IPS-18a (cell line): ENCODE measurements around the gene RNU5B-1.

Experiments
- H3K27ac ChIP-seq: one replicate; pipeline ENCODE4 v1.5.1; 2013; ENCODE audit warnings: low read length
- H3K27me3 ChIP-seq: one replicate; pipeline ENCODE4 v1.6.1; 2013; ENCODE audit warnings: mild to moderate bottlenecking, low read length; ENCODE audit not compliant: control insufficient read depth, insufficient read depth
- H3K36me3 ChIP-seq: one replicate; pipeline ENCODE4 v1.6.1; 2013; ENCODE audit warnings: low read depth, low read length; ENCODE audit not compliant: control insufficient read depth
- H3K4me1 ChIP-seq: one replicate; pipeline ENCODE4 v1.6.1; 2013; ENCODE audit warnings: low read depth, low read length; ENCODE audit not compliant: control insufficient read depth
- H3K4me3 ChIP-seq: one replicate; pipeline ENCODE4 v1.5.1; 2013; ENCODE audit warnings: low read length
- H3K9ac ChIP-seq: one replicate; pipeline ENCODE4 v1.6.1; 2013; ENCODE audit warnings: mild to moderate bottlenecking, low read length, moderate library complexity
- H3K9me3 ChIP-seq: one replicate; pipeline ENCODE4 v1.6.1; 2013; ENCODE audit warnings: low read depth, low read length; ENCODE audit not compliant: control insufficient read depth

The RNU5B-1 gene

DNA sequence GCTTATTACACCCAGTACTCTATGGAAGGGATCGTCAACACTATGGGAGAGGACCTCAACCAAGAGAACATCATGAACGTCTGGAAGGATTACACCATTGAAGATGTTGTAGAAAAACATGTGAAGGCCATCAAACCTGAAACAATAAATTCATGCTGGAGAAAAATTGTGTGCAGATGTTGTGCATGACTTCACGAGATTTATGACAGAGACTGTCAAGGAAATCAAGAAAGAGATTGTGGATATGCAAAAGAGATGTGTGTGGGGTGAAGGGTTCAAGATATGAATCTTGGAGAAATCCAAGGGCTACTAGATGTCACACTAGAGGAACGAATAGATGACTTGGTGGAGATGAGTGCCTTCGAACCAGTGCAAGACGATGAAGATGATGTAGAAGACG lies 14.2 kb upstream of the RNU5B-1 start:
- Histone ChIP-seq H3K9ac (no peak overlapping the region), H3K4me1 (peaks cover 8% of the 10 kb centered on the region), H3K9me3 (no peaks in the 10 kb centered on the region), H3K4me3 (no peak overlapping the region), H3K27ac (no peak overlapping the region), H3K36me3 (no peaks in the 10 kb centered on the region), H3K27me3 (peaks cover 14% of the 10 kb centered on the region)

DNA sequence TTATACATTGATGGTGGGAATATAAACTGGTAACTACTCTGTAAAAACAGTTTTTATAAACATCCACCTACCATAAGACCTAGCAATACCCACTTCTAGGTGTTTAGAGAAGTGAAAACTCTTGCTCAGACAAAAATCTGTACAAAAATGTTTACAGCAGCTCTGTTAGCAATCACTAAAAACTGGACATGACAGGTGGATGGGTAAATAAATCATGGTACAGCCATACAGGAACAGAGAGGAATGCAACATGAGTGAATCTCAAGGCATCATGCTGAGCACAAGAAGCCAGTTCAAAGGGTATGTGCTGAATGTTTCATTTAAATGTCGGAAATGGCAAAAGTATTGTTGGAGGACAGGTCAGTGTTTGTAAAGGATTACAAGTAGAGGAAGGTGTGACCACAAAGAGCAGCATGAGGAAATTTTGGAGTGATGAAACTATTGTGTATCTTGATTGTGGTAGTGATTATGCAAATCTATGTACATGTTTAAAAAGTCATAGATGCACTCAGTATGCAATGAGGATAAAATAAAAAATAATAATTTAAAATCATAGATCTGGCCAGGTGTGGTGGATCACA lies 11.4 kb upstream of the RNU5B-1 start:
- H3K4me1 ChIP-seq = no peaks in the 10 kb centered on the region
- no peaks in the 10 kb centered on the region for H3K9me3 ChIP-seq
- H3K27ac ChIP-seq = no peak overlapping the region
- no peak overlapping the region for H3K9ac ChIP-seq
- no peaks in the 10 kb centered on the region for H3K36me3 ChIP-seq
- H3K27me3 ChIP-seq = peaks cover under 1% of the 10 kb centered on the region
- H3K4me3 ChIP-seq = no peak overlapping the region

DNA sequence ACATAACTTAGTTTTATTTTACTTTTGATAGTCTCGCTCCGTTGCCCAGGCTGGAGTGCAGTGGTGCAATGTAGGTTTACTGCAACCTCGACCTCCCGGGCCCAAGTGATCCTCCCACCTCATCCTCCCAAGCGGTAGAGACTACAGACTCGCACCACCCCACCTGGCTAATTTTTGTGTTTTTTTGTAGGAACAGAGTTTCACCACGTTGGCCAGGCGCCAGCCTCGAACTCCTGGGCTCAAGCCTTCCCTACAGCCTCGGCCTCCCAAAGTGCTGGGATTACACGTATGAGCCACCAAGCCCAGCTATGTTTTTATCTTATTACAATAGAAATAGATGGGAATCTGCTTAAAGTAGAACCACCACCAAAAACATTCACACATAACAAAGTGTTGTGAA lies 5.7 kb upstream of the RNU5B-1 start:
- Histone ChIP-seq H3K27me3 (no peaks in the 10 kb centered on the region), H3K9ac (no peak overlapping the region), H3K4me1 (no peaks in the 10 kb centered on the region), H3K27ac (no peak overlapping the region), H3K4me3 (no peak overlapping the region), H3K9me3 (no peaks in the 10 kb centered on the region), H3K36me3 (no peaks in the 10 kb centered on the region)

DNA sequence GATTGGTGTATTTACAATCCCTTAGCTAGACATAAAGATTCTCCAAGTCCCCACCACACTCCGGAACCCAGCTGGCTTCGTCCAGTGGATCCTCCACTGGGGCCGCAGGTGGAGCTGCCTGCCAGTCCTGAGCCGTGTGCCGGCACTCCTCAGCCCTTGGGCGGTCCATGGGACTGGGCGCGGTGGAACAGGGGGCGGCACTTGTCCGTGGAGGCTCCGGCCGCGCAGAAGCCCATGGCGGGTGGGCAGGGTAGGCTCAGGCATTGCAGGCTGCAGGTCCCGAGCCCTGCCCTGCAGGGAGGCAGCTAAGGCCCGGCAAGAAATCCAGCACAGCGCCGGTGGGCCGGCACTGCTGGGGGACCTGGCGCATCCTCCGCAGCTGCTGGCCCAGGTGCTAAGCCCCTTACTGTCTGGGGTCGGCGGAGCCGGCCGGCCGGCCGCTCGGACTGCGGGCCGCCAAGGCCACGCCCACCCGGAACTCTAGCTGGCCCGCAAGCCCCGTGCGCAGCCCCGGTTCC lies 3.5 kb upstream of the RNU5B-1 start:
- H3K4me1 ChIP-seq = peaks cover 4% of the 10 kb centered on the region
- H3K9me3 ChIP-seq = no peaks in the 10 kb centered on the region
- H3K9ac ChIP-seq = no peak overlapping the region
- no peak overlapping the region for H3K4me3 ChIP-seq
- no peaks in the 10 kb centered on the region for H3K36me3 ChIP-seq
- no peak overlapping the region for H3K27ac ChIP-seq
- H3K27me3 ChIP-seq = no peaks in the 10 kb centered on the region

DNA sequence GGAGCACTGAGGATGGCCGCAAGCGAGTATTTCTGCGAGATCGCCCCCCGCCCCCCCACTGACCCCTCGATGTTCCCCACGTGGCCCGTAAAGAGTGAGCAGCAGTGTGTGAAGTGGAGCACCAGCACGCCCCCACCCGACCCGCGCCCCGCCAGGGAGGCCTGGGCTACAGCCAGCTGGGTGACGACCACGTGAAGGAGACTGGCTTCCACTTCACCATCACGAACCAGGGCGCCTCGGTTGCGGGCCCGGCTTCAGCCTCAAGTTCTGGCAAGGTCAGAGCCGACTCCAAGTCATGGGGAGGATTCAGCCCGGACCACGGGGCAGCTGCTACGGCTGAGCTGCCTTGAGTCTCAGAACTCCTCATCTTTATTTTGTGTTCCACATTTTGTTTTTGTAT lies 2.4 kb upstream of the RNU5B-1 start:
- no peak overlapping the region for H3K9ac ChIP-seq
- no peak overlapping the region for H3K27ac ChIP-seq
- H3K4me1 ChIP-seq = peaks cover 4% of the 10 kb centered on the region

DNA sequence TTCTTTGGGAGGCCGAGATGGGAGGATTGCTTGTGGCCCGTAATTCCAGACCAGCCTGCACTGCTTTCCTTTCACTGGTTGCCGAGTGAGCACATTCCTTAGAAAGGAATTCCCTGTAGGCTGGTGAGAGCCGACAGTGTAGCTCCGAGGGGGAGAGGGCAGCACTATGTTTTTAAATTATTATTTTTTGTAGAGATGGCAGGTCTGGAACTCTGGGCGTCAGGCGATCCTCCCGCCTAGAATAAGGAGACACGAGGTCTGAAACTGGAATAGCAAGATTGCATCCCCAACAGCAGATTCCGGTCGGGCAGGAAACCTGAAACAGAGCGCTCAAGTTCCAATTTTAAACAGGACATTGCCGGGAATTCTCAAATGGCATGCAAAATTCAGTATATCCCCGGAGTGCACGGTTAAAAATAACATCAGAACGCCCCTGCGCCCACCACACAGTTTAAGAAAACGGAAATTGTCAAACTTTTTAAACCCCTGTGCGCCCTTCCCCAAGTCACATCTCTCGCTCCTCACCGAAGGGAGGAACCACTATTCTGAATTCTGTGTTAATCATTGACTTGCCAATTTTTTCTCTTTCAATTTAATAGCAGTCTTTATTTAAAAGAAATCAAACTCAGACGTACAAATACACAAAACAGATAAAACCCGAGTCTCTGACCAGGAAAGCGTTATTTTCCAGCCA lies 643 bp upstream of the RNU5B-1 start:
- Histone ChIP-seq H3K4me1 (peaks cover 4% of the 10 kb centered on the region), H3K9ac (peak overlapping the region; percentile 88), H3K9me3 (no peaks in the 10 kb centered on the region), H3K27ac (peak overlapping the region; percentile 97), H3K27me3 (no peaks in the 10 kb centered on the region), H3K36me3 (no peaks in the 10 kb centered on the region), H3K4me3 (peak overlapping the region; percentile 61)

More for the DNA sequence above, 2.4 kb upstream of the RNU5B-1 start:
- Histone ChIP-seq H3K36me3 (no peaks in the 10 kb centered on the region), H3K9me3 (no peaks in the 10 kb centered on the region), H3K27me3 (no peaks in the 10 kb centered on the region), H3K4me3 (no peak overlapping the region)

DNA sequence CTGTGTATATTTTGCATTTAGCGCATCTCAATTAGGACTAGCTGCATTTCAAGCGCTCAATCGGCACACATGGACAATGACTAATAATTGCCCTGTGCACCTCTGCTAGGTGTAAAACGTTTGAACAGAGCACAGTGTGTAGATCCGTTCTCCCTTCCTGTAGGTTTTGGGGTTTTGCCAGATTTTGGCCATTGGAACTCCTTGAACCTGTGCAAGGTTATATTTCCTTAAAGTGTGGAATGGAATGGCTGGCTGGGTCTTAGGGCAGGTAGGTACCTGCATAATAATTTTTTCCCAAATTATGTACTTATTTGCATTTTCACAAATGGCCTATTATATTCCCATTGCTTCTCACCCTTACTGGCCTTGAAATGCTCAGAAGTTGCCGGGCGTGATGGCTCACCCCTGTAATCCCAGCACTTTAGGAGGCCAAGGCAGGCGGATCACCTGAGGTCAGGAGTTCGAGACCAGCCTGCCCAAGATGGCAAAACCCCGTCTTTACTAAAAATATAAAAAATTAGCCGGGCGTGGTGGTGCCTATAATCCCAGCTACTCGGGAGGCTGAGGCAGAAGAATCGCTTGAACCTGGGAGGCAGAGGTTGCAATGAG lies 777 bp downstream of the RNU5B-1 start:
- Histone ChIP-seq H3K27ac (peak overlapping the region; percentile 97), H3K27me3 (no peaks in the 10 kb centered on the region), H3K4me3 (no peak overlapping the region), H3K4me1 (peaks cover 4% of the 10 kb centered on the region), H3K9me3 (no peaks in the 10 kb centered on the region), H3K9ac (peak overlapping the region; percentile 88), H3K36me3 (no peaks in the 10 kb centered on the region)

DNA sequence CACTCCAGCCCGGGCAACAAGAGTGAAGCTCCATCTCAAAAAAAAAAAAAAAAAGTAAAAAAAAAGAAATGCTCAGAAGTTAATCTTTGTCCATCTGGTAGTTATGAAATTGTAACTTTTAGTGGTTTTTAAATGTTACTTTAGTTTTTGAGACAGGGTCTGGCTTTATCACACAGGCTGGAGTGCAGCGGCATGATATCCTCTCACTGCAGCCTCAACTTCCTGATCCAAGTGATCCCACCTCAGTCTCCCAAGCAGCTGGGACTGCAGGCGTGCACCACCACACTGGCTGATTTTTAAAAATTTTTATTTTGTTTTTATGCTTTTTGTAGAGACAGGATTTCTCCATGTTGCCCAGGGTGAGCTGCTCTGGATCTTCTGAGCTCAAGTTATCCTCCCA lies 1.3 kb downstream of the RNU5B-1 start:
- Histone ChIP-seq H3K9me3 (no peaks in the 10 kb centered on the region), H3K36me3 (no peaks in the 10 kb centered on the region), H3K27me3 (no peaks in the 10 kb centered on the region), H3K4me3 (no peak overlapping the region), H3K9ac (no peak overlapping the region), H3K4me1 (peaks cover 4% of the 10 kb centered on the region), H3K27ac (no peak overlapping the region)

DNA sequence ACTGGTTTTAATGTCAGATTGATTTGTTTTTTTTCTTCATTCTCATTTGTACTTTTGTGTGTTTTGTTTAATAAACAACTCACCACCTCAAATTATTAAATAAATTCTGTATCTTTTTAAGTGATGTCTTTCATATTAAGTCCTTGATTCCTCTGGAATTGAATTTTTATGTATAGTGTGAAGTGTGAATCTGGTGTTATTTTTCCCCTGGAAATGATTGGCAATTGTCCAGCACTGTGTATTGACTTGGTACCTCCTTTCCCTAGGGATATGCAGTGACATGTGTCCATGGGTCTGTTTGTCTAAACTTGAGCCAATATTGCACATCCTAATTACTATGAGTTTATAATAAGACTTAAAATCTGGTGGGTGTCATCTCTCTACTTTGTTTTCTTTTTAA lies 2.1 kb downstream of the RNU5B-1 start:
- Histone ChIP-seq H3K4me1 (peaks cover 4% of the 10 kb centered on the region), H3K9me3 (no peaks in the 10 kb centered on the region), H3K36me3 (no peaks in the 10 kb centered on the region), H3K9ac (no peak overlapping the region), H3K4me3 (no peak overlapping the region), H3K27me3 (no peaks in the 10 kb centered on the region), H3K27ac (no peak overlapping the region)

DNA sequence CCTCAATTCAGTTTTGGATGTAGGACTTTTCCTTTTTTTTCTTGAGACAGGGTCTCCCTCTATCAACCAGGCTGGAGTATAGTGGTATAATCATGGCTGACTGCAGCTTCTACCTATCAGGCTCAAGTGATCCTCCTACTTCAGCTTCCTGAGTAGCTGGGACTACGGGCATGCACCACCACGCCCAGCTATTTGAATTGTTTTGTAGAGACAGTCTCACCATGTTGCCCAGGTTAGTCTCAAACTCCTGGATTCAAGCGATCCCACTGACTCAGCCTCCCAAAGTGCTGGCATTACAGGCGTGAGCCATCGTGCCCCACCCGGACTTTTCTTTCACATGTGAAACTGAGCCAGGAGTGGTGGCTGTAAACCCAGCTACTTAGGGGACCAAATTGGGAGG lies 3.5 kb downstream of the RNU5B-1 start:
- H3K27me3 ChIP-seq = no peaks in the 10 kb centered on the region

DNA sequence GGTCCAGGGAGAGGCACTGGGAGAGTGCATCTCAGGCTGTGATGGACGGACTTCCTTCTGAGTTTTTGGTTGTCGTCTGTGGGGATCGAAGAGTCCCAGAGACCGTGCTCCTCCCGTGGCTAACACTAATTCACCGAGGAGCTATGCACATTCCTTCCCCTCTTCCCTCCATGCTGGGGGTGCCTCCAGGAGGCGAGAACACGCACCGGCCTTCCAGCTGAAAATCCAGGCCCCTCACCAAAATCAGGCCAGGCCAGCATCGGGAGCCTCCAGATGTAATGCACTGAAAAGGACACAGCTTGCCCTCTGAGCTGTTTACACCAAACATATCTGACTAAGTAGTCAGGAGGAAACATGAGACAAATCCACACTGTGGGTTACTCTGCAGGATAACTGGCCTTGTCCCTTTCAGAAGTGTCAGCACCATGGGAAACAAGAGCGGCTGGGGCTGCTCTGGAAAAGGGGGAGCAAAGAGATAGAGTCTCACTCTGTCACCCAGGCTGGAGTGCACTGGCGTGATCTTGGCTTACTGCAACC lies 5.5 kb downstream of the RNU5B-1 start:
- Histone ChIP-seq H3K27ac (no peak overlapping the region), H3K27me3 (no peaks in the 10 kb centered on the region), H3K9me3 (no peaks in the 10 kb centered on the region), H3K4me3 (no peak overlapping the region), H3K9ac (no peak overlapping the region), H3K36me3 (no peaks in the 10 kb centered on the region), H3K4me1 (no peaks in the 10 kb centered on the region)

More for the DNA sequence above, 3.5 kb downstream of the RNU5B-1 start:
- no peak overlapping the region for H3K4me3 ChIP-seq
- H3K27ac ChIP-seq = no peak overlapping the region
- peaks cover 4% of the 10 kb centered on the region for H3K4me1 ChIP-seq
- H3K36me3 ChIP-seq = no peaks in the 10 kb centered on the region
- no peak overlapping the region for H3K9ac ChIP-seq
- no peaks in the 10 kb centered on the region for H3K9me3 ChIP-seq
